Urinary bladder (tissue), 4 donors: ENCODE measurements around the gene QSOX2. TPM values are rescaled to one million over a fixed set of nuclear protein-coding genes. Genes with fewer than 3 reads are reported as not detected.

Experiments
- DNase-seq: peaks from one replicate; pipeline ENCODE4 v3.0.0-alpha.2; 2015; ENCODE audit errors: extremely low spot score
- H3K27ac ChIP-seq: one replicate; pipeline ENCODE4 v1.5.1; 2013; ENCODE audit warnings: low read depth, mild to moderate bottlenecking, moderate library complexity
- H3K36me3 ChIP-seq: one replicate; pipeline ENCODE4 v1.6.1; 2013; ENCODE audit warnings: mild to moderate bottlenecking, moderate library complexity; ENCODE audit not compliant: insufficient read depth
- H3K4me1 ChIP-seq: one replicate; pipeline ENCODE4 v1.6.1; 2013; ENCODE audit warnings: mild to moderate bottlenecking, moderate library complexity; ENCODE audit not compliant: insufficient read depth
- H3K4me3 ChIP-seq: one replicate; pipeline ENCODE4 v1.5.1; 2013; ENCODE audit warnings: low read depth, low read length
- WGBS: extraction: QIAGEN DNeasy Blood & Tissue Kit; methylation state at CpG from one replicate; pipeline ENCODE4 v1.1.7; 2013; 5-methylcytosine and 5-hydroxymethylcytosine counted together
- polyA plus RNA-seq: library from polyadenylated mRNA; stranded (reverse); fragments of 200-250 nt; gene quantifications from one replicate; pipeline ENCODE4 v1.2.3, GENCODE V29; 2013
- total RNA-seq: library from RNA; depleted of rRNA; stranded (reverse); fragments of >200 nt; gene quantifications from one replicate; pipeline ENCODE4 v1.2.3, GENCODE V29; 2014
- donor health status: healthy with polysubstance abuse.
- donor health status: healthy.

Gene QSOX2
- total and polyA plus RNA-seq, 2 donors: 7.6 to 7.8 TPM

DNA sequence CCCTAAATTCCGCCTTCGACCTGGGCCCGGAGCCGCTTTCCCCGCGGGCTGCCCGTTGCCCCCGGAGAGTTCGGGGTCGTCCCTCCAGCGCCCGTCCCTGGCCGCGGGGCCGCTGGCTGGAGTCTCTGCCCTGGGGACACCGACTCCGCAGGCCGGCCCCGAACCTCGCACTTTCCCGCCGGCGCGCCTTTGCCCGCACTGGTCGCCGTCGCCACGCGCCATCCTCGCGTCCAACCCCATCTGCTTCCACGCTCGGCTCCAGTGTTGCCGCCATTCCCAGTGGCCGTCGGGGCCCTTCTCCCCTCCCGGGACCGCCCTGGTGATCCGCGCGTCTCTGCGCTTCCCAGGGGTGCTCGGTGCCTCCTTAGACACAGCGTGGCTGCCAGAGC, 51.7 kb downstream of the QSOX2 start:
- WGBS: 1% methylated on average over 45 of the region's 45 CpGs
- no peak for DNase-seq
- no peak overlapping the region for H3K4me3 ChIP-seq
- H3K4me1 ChIP-seq: no peaks in the 10 kb centered on the region
- H3K27ac ChIP-seq: no peak overlapping the region
- H3K36me3 ChIP-seq: no peaks in the 10 kb centered on the region

DNA sequence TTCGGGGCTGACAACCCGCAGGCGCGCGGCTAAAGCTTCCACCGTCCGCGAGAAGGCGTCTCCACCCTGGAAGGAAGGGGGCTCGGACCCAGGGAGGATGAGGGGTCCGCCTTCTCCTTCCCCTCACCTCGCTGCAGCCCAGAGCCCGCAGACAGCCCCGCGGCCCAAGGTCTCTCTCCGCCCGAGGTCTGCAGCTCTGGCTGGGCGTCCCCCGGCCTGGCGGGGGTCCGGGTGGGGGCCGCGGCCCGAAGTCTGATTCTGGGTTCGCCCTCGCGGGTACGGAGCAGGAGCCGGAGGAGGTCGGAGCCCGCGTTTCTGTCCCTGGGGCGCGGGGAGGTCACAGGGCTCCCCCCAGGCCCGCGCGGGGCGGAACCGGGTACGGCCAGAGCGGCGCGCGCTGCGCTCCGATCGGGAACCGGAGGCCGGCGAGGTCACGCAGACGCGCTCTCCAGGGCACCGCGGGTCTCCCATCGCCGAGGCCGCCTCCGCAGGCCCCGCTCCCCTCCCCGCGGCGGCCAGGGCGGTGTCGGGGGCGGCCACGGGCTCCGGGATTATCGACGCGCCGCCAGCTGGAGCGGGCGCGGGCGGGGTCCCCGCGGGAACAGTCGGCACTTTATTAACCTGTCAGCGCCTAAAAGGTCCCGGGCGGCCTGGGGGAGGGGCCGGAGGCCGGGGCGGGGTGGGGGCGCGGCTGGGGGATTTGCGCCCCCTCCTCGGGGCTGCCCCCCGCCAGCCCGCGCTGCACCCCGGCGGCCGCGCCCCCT, 52.3 kb downstream of the QSOX2 start:
- no peak for DNase-seq
- Histone ChIP-seq H3K36me3 (no peaks in the 10 kb centered on the region), H3K4me1 (no peaks in the 10 kb centered on the region), H3K4me3 (no peak overlapping the region), H3K27ac (no peak overlapping the region)
- 2% methylated on average over 96 of the region's 96 CpGs for WGBS

DNA sequence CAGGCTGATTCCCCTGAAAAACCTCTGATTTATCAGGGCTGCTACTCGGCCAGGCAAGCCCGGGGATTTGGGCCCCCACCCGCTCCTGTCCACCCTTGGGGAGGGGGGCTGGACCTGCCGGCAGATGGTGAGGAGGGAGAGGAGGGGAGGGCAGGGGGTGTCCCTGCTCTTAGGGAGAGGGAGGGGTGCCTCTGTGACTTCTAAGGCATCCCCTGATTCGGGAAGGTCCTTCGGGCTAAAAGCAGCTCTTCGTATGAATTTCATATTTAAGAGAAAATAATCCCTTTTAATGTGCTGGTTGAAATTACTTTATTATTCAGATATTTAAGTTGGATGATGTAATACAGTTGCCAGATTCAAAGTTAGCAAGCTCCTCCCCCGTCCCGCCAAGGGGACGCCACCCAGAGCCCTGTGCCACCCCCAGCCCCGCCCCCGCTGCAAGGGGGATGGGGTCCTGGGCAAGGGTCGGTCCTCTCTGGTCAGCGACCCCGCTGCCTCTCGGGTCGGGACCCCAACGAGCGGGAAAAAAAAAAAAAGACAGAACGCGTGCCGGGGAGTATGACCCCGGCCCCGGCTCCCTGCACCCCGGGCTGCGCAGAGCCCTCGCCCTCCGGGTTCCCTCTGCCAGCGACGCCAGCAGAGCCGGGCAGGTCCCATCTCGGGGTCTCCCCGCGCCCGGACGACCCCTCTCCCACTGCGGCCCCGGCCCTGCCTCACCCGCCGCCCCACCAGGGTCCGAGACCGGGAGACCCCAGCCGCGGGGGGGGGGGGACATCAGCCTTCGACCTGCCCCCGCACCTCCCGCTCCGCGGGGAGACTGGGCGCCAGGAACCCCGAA, 53.1 kb downstream of the QSOX2 start:
- WGBS: 2% methylated on average over 51 of the region's 51 CpGs
- Histone ChIP-seq H3K4me1 (no peaks in the 10 kb centered on the region), H3K36me3 (no peaks in the 10 kb centered on the region), H3K27ac (no peak overlapping the region), H3K4me3 (no peak overlapping the region)
- DNase-seq: no peak

DNA sequence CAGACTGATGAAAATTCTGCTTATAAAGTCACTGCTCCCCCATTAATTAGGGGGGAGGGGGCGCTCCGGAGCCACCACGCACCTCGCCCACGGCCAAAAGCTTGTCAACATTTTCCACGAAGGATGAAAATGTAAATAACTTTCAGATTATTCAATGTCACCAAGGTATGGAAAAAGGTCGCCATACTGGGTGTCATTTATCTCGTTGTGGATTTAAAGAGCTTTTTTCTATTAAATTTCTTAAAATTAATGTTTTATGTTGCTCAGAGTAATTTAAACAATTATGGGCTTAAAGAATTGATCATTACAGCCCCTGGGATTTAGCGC, 53.7 kb downstream of the QSOX2 start:
- Histone ChIP-seq H3K36me3 (no peaks in the 10 kb centered on the region), H3K27ac (no peak overlapping the region), H3K4me3 (no peak overlapping the region), H3K4me1 (no peaks in the 10 kb centered on the region)
- no peak for DNase-seq
- 15% methylated on average over 9 of the region's 9 CpGs for WGBS

DNA sequence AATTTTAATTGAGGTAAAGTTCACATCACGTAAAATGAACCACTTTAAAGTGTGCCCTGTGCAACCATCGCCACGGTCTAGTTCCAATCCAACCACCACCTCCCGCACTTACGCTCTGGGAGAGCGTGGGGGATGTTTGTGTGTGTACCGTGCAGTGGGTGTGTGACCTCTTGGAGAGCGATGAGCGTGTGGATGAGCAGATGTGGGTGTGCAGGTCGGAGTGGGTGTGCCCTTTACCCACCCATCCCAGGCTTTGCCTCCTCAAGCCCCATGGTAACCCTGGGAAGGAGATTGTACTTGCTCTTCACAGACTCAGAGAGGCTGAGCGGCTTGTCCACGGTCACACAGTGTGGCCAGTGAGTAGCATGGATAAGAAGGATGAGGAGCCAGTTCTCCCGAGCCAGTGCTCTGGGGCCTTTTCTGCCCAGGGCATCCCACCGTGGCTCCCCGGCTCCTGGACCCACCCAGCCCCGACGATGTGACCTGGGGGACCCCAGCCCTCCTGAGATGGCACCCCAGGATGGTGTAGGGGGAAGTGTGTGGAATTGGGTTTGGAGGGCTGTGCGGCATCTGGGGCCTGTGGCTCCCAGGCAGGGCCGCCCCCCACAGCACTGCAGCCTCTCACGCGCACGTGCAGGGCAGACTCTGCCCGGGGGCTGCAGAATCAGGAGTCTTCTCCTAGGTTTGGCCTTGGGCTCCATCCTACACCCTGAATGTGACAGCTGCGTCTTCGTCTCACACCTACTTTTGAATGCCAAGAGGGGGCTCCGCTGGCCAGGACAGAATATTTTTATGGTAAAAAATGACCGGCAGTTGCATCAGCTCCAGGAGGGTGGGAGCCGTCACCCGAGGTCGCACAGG, 54.3 kb downstream of the QSOX2 start:
- no peaks in the 10 kb centered on the region for H3K36me3 ChIP-seq
- no peak overlapping the region for H3K27ac ChIP-seq
- WGBS: 46% methylated on average over 30 of the region's 30 CpGs
- DNase-seq: no peak
- H3K4me1 ChIP-seq: no peaks in the 10 kb centered on the region
- no peak overlapping the region for H3K4me3 ChIP-seq

DNA sequence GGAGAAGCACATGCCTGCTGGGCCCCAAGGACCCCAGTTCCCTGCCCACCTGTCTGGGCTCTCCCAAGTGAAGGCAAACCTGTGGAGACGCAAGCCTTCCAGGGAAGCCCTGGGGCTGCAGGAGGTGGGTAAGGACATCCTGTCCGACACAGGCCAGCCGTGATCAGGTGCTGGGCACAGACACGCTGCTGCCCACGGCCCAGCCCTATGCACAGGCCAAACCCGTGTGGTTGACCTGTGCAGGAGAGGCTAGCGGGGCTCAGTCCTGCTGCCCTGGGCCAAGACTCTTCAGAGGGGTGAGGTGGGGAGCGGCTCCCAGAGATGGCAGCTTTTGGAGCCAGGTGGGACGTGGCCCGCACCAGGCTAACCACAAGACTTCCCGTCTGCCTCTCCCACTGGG, 55.0 kb downstream of the QSOX2 start:
- no peak for DNase-seq

DNA sequence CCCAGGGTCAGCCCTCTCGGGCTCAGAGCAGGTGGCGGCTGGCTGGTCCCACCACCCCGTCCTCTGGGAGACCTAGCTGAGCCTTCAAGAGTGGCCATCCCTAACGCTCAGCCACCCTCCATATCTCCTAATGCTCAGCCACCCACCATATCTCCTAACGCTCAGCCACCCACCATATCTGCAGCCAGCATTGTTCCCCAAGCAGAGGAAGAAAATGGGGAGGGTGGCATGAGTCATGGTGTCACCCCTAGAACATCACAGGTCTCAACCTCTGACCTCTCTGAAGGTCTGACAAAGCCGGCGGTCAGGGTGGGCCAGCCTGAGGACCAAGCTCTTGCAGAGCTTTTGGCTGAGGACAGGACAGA, 55.4 kb downstream of the QSOX2 start:
- H3K4me1 ChIP-seq: no peaks in the 10 kb centered on the region
- 64% methylated on average over 7 of the region's 7 CpGs for WGBS
- DNase-seq: no peak
- no peaks in the 10 kb centered on the region for H3K36me3 ChIP-seq
- H3K4me3 ChIP-seq: no peak overlapping the region
- no peak overlapping the region for H3K27ac ChIP-seq

More for the DNA sequence above, 55.0 kb downstream of the QSOX2 start:
- Histone ChIP-seq H3K4me1 (no peaks in the 10 kb centered on the region), H3K36me3 (no peaks in the 10 kb centered on the region), H3K27ac (no peak overlapping the region), H3K4me3 (no peak overlapping the region)
- WGBS: 64% methylated on average over 11 of the region's 11 CpGs

DNA sequence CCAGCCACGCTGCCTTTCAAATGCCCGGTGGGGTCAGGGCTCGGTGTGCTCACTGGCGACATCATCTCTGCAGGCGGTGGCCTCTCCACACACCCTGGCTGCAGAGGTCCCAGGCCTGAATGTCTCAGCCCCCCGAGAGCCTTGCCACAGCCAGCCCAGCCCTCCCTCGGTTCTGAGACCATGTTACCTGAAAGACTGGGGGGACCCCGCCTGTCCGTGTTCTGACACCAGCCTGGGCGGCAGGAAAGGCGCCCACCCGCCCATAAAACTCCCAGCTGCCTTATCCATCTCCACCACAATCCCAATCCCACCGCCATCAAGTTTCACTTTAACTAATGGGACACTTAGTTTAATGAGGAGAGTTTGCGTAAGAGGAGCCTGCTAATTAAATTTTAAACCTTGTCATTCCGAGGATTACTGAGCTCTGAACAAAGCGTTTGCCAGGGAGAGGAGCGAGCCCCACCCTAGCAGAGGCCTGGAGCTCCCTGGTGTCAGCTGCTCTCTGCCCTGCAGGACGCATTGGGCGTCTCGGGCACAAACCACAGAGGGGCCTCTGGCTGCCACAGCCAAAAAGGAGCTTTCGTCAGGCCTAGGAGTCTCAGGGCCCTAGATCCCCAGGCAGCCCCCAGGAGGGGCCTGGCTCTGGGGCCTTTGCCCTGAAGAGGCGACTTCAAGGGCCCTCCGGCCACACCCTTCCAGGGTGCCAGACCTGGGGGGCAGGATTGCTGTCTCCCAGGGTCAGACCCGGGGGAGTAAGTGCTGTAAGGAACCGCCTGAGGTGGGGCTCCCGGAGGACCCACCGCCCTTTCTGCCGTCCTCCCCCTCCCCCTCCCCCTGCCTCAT, 56.0 kb downstream of the QSOX2 start:
- 29% methylated on average over 28 of the region's 28 CpGs for WGBS
- no peak overlapping the region for H3K4me3 ChIP-seq
- H3K27ac ChIP-seq: no peak overlapping the region
- no peaks in the 10 kb centered on the region for H3K36me3 ChIP-seq
- no peaks in the 10 kb centered on the region for H3K4me1 ChIP-seq
- no peak for DNase-seq

DNA sequence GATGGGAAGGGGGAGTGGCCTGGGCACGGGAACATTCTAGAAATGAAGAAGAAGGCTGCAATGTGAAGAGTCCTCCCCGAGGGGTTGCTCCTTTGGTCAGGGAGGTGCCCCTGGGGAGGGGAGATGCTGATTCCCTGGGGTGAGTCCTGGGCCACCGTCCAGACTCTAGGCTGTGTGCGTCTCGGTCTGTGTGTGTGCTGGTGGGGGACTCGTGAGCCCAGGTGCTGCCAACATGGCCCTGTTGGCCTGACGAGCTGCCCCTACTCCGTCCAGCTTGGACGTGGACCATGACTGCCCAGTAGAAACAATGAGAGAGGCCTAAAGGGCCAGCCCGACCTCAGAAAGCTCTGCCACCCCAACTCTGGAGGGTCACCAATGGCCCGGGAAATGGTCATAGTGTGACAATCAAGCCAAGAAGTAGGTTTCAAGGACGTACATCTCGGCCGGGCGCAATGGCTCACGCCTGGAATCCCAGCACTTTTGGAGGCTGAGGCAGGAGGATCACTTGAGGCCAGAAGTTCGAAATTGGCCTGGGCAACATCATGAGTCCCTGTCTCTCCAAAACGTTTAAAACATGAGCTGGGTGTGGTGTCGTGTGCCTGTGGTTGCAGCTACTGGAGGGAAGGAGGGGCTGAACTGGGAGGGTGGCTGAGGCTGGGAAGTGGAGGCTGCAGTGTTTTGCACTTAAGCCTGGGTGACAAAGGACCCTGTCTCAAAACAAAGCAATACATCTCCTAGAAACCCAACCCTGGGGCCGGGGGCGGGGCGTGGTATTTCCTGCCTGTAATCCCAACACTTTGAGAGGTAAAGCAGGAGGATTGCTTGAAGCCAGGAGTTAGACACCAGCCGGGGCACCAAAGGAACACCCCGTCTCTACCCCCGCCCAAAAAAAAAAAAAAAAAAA, 57.7 kb downstream of the QSOX2 start:
- H3K36me3 ChIP-seq: no peaks in the 10 kb centered on the region
- no peak overlapping the region for H3K4me3 ChIP-seq
- DNase-seq: no peak
- no peaks in the 10 kb centered on the region for H3K4me1 ChIP-seq
- WGBS: 65% methylated on average over 25 of the region's 25 CpGs
- no peak overlapping the region for H3K27ac ChIP-seq

DNA sequence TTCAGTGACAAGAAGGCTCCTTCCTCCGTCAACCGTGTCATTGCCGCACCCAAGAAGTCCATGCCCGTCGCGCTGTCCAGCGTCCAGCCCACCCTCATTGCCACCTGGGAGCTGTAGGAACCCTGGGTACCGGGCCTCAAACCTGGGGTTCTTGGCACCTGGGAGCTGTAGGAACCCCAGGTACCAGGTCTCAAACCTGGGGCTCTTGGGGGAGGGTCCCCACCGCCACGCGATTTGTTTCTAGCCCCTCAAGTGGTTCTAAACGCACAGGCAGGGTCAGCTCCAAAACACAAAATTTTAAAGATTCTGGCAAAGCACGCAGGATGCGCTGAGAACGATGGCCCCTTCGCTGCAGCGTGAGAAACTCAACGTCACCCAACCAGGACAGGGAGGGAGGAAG, 58.4 kb downstream of the QSOX2 start:
- 89% methylated on average over 18 of the region's 18 CpGs for WGBS
- Histone ChIP-seq H3K36me3 (no peaks in the 10 kb centered on the region), H3K4me1 (no peaks in the 10 kb centered on the region), H3K27ac (no peak overlapping the region), H3K4me3 (no peak overlapping the region)
- no peak for DNase-seq

DNA sequence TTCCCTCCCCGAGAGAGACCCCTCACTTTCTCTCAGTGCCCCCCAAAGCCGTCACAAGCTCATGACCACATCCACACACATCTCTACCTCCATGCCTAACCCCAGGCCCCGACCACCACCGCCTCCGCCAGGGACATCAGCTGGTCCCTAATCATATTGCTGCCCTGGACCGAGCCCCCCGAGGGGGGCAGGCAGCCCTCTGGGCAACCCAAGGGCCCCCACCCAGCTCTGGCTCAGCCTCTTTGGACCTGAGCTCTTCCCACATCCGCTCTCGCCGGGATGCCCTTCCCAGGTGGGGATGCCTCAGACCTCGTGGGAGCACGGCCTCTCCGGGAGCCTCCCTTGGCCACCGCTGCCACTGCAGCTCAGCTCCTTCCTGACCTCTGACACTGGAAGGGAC, 59.2 kb downstream of the QSOX2 start:
- 67% methylated on average over 14 of the region's 14 CpGs for WGBS
- Histone ChIP-seq H3K36me3 (no peaks in the 10 kb centered on the region), H3K27ac (no peak overlapping the region), H3K4me1 (no peaks in the 10 kb centered on the region), H3K4me3 (no peak overlapping the region)
- DNase-seq: no peak

DNA sequence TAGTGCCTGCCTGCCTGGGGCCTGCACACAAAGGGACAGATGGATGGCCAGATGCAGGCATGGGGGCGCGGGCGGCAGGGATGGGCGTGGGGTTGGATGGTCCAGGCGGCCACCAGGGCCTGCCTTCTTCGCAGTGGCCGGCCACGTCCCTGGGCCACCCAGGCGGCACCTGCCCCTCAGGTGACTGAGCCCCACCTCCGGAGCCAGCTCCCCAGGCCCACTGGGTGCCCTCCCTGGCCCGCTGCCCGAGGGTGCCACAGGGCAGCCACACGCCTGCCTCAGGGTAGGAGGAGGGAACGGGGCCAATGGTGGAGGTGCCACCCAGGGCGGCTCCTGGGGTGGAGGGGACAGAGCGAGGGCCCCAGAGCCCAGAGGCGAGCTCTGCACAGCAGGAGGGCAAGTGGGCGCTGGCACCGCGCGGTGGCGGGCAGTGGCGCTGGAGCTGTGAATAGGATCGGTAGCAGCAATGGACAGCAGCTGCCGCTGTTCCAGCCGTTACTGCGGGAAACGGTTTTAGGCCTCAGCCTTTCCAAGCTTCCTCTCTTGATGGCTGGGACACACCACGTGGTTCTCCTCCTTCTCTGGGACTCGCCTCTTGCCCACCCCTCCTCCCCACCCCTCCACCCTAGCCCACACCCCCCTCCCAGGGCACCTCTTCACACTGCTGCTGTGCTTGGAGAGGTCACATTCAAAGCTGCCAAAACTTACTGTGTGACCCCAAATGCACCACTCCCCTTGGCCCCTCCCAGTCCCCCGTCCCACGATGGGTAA, 59.8 kb downstream of the QSOX2 start:
- Histone ChIP-seq H3K4me1 (no peaks in the 10 kb centered on the region), H3K27ac (no peak overlapping the region), H3K4me3 (no peak overlapping the region), H3K36me3 (no peaks in the 10 kb centered on the region)
- DNase-seq: no peak
- 69% methylated on average over 32 of the region's 32 CpGs for WGBS
